Activated CD4-positive, alpha-beta T cell treated with anti-CD3 and anti-CD28 coated beads, Interleukin-2, amount 50 U/mL, for 48 hours (primary cell): ENCODE data around the gene VAC14.
A peak's percentile ranks its signal among the peaks of the same experiment; 100 is the strongest.
"Not testable (repeated sequence)": the region's sequence is repeated elsewhere in the genome, so short reads cannot be mapped to it uniquely, and the experiment has no call there.

ENCODE experiments used
- DNase-seq, 2 experiments: peaks; one replicate each; pipeline ENCODE4 v3.0.0-alpha.2; 2020

Gene VAC14

GRCh38 chr16:70800781-70801480 is at the start of gene VAC14:
TSS of gene VAC14 (minus strand) at chr16:70801158. CDS start at chr16:70800900, 258 bp downstream.
- peak; percentile 98 for DNase-seq

DNA sequence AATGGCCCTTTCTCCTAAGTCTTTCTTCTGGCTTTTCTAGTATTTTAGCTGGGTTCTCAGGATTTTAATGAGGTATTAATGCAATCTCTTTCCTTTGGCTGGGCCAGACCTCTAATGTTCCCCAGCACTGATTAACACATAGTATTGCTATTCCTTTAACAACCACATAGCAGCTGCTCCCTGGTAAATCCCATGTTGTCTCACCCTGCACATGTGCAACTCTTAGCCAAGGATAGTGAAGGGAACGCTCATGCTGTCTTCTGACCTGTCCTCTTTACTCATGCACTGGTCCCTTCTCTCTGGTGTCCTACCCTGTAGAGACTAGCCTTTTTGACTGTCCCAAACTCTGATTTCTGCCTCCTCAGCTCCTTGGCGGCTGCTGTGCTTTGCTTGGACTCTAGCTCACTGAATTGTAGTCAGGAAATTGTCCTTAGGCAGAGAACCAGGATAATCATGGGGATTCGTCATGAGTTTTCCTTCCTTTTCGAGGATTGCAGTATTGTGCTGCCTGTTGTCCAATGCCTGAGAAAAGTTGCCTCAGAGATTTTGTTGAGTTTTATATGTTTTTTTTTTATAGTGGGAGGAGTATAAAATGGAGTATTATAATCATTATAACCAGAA is 22.6 kb upstream of the VAC14 start:
- not testable (repeated sequence) for DNase-seq

DNA sequence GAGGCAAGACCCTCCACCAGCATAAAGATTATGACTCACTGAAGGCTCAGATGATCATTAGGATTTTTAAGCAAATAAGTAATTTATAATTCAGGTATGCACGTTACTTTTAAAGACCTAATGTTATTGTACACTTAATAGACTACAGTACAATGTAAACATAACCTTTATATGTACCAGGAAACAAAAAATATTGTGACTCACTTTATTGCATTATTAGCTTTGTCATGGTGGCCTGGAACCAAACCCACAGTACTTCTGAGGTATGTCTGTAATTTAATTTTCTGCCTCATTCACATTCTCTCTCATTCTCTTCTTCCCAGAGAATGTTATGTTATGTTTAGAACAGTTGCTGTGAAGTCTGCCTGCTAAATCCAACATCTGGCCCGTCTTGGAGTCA is 21.8 kb upstream of the VAC14 start:
- not testable (repeated sequence) for DNase-seq

GRCh38 chr16:70818088-70818487 is 17.1 kb upstream of the VAC14 start:
- not testable (repeated sequence) for DNase-seq

DNA sequence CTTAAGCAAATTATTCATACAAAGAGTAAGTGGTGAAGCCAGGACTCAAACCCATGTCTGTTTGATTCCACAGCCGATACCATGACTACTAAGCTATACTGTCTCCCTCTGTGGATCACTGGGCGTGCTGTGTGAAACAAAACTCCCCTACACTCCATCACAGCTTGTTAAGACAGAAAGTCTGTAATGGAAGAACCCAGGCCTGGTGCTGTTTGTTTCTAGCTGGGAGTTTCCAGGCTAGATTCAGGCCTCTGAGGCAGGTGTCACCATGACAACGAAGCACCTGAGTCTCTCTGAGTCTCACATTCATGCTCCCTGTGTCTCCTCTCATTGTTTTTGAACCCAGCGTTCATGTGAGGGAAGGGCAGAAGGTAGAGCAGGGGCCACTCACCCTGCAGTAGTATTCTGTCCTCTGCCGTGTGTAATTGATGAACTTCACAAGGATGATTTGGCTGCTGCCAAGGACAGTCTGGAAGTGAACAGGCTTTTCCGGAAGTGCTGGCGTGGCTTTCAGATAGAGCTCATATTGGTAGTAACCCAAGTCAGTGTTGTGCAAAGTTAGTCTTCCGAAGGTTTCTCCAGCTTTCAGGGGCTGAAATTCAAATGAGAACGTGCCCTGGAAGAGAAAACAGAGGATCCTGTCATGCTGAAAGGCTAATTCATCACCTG is 8.6 kb upstream of the VAC14 start:
- DNase-seq, result no peak

GRCh38 chr16:70808371-70808770 is 7.4 kb upstream of the VAC14 start:
- no peak for DNase-seq

GRCh38 chr16:70805787-70806186 is 4.8 kb upstream of the VAC14 start:
- DNase-seq, result no peak

GRCh38 chr16:70805380-70805779 is 4.4 kb upstream of the VAC14 start:
- no peak for DNase-seq

DNA sequence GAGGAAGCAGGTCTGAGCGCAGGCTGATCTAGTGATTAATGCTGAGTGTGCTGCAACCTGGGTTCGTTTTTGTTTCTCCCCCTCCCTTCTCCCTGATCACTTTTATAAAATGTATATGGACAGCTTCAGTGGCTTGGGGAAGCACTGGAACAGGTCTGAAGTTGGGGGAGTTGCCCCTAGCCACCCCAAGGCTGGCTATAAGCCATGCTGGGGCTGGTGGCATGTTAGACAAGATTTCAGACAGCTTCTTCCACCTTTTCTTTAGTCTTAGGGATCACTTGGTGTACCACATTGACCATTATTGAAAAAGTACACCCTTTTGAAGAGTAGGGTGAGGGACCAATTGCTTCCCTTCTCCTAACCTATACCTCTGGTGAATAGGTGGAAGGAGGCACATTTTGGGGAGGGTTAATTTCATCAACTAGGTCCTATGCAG is 3.8 kb upstream of the VAC14 start:
- no peak for DNase-seq

GRCh38 chr16:70804153-70804733 is 3.3 kb upstream of the VAC14 start:
- no peak for DNase-seq

DNA sequence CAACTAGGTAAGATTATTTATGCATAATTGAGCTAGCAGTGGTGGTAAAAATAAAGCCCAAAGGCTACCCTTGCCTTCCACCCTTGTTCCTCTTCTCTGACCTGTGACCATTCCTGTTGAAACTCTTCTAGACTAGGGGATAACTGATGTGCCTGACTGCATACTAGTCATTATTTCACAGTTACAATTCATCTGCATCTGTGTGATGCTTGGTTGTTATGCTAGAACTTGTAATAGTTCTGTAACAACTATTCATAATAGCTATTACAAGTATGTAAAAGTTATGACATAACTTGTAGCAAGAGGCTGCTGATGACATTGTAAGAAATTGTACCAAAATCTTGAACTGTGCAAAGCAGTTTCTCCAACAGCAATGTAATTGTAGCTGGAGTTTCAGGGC is 2.4 kb upstream of the VAC14 start:
- DNase-seq, result no peak

- no peak for DNase-seq
Measured at GRCh38 chr16:70801611-70802010, 653 bp upstream of the VAC14 start.

- DNase-seq, result no peak
Measured at GRCh38 chr16:70800311-70800710, 647 bp downstream of the VAC14 start.

DNA sequence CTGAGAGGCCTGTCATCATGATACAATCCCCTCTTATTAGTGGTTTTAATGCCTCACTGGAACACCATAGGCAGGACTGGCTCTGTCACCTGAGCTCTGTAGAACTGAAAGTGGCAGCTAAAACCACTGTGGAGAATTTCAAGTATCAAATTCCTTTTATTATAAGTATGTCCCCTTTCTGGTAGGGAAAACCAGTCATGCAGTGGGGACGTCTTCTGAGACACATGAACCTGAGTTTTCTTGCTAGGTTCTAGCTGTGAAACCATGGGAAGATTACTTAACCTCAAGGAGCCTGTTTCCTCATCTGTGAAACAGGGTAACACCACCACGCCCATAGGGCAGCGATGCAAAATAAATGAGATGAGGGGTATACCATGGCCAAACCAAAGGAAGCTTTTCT is 4.7 kb downstream of the VAC14 start:
- DNase-seq, result no peak

- no peak for DNase-seq
Measured at GRCh38 chr16:70795296-70795912, 5.6 kb downstream of the VAC14 start.

GRCh38 chr16:70793851-70794502 is 7.0 kb downstream of the VAC14 start:
- no peak for DNase-seq

DNA sequence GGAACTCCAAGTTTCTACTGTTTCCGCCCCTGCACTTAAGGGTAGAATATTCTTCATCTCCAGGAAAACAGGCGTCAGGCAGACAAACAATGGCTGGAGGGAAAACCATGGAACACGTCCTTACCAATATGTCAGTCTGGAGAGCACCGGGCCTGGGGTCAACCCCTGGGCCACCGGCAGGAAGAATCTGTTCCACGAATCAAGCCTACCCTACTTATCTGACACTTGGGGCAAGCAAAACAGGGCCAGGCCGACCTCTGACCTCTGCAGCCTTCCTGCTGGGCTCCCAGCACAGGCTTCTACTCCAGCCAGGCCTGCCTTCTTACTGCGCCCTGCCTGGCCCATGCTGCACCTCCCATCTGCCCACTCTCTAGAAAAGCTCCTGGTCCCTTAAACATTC is 10.1 kb downstream of the VAC14 start:
- DNase-seq, result no peak

- DNase-seq, result no peak
Measured at GRCh38 chr16:70789595-70790447, 11.1 kb downstream of the VAC14 start.

- no peak for DNase-seq
Measured at GRCh38 chr16:70788668-70789594, 12.0 kb downstream of the VAC14 start.

DNA sequence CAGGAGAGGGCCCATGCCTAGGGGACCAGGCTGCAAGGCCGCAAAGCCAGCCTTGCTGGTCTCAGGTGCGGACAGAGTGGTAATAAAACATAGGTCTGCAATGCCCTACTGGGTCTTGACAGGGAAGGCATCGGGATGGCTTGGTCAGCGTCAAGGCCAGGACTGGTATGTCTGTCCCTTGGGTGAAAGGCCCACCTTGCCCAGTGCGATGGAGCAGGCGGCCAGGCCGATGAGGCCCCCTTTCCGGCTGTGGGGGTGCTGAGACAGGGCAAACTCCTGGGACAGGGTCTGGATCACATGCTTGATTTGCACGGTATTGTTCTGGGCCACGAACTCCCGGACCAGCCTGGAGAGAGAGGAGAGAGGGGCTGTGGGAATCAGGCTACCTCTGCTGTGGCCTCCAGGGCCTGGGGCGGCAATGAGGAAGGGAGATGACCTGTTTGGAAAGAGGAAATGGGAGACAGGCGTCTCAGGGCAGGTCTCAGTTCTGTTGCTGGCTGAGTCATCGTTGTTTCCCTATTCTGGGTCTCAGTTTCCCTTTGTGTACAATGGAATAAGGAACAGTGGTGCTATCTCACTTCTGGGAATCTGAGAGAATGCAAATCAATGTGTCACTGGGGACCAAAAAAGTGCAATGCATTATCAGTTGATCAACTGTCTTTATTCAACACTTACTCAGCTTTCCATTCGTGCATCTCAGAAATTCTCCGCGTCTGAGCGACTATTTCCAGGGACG is 14.8 kb downstream of the VAC14 start:
- no peak for DNase-seq
